HEK293 (cell line): ENCODE measurements around the gene POLR1E.

Source experiments
- BCL11A ChIP-seq: fragments of 450-650 bp; formaldehyde crosslinking; IDR thresholded peaks from 2 replicates; pipeline ENCODE4 v1.5.1; 2016; ENCODE audit warnings: low read depth, missing biosample characterization, missing genetic modification characterization
- RBAK ChIP-seq: fragments of 450-650 bp; formaldehyde crosslinking; IDR thresholded peaks from 2 replicates; pipeline ENCODE4 v1.5.1; 2016; ENCODE audit warnings: missing biosample characterization, missing genetic modification characterization
- ZNF133 ChIP-seq: fragments of 450-650 bp; formaldehyde crosslinking; IDR thresholded peaks from 2 replicates; pipeline ENCODE4 v1.5.1; 2016; ENCODE audit warnings: missing biosample characterization, missing genetic modification characterization
- ZNF174 ChIP-seq: fragments of 450-650 bp; formaldehyde crosslinking; IDR thresholded peaks from 2 replicates; pipeline ENCODE4 v1.5.0; 2017; ENCODE audit warnings: missing biosample characterization, mild to moderate bottlenecking, missing genetic modification characterization
- ZNF654 ChIP-seq: fragments of 450-650 bp; formaldehyde crosslinking; IDR thresholded peaks from 2 replicates; pipeline ENCODE4 v1.5.1; 2016; ENCODE audit warnings: low read depth, missing biosample characterization, missing genetic modification characterization
- ZNF747 ChIP-seq: fragments of 450-650 bp; formaldehyde crosslinking; IDR thresholded peaks from 2 replicates; pipeline ENCODE4 v1.5.1; 2016; ENCODE audit warnings: missing biosample characterization, missing genetic modification characterization
- TF ChIP-seq, protein P1 (sequence below): fragments of 450-650 bp; formaldehyde crosslinking; IDR thresholded peaks from 2 replicates; pipeline ENCODE4 v1.5.1; 2016; ENCODE audit warnings: missing biosample characterization, missing genetic modification characterization
- TF ChIP-seq, protein P2 (sequence below): fragments of 450-650 bp; formaldehyde crosslinking; IDR thresholded peaks from 2 replicates; pipeline ENCODE4 v1.5.1; 2016; ENCODE audit warnings: missing biosample characterization, missing genetic modification characterization
- TF ChIP-seq, protein P3 (sequence below): sonication (generic); formaldehyde crosslinking; IDR thresholded peaks from 2 replicates; pipeline ENCODE4 v1.8.1; 2022; ENCODE audit warnings: mild to moderate bottlenecking, moderate library complexity, missing genetic modification reagents
- TF ChIP-seq, protein P4 (sequence below): fragments of 450-650 bp; formaldehyde crosslinking; IDR thresholded peaks from 2 replicates; pipeline ENCODE4 v1.5.1; 2016; ENCODE audit warnings: missing biosample characterization, missing genetic modification characterization
- TF ChIP-seq, protein P5 (sequence below): fragments of 450-650 bp; formaldehyde crosslinking; IDR thresholded peaks from 2 replicates; pipeline ENCODE4 v1.5.1; 2016; ENCODE audit warnings: missing biosample characterization, missing genetic modification characterization
- TF ChIP-seq, protein P6 (sequence below): fragments of 450-650 bp; formaldehyde crosslinking; IDR thresholded peaks from 2 replicates; pipeline ENCODE4 v1.5.1; 2016; ENCODE audit warnings: missing biosample characterization, missing genetic modification characterization
- TF ChIP-seq, protein P7 (sequence below): fragments of 450-650 bp; formaldehyde crosslinking; IDR thresholded peaks from 2 replicates; pipeline ENCODE4 v1.5.1; 2016; ENCODE audit warnings: missing biosample characterization, missing genetic modification characterization, low read depth

DNA sequence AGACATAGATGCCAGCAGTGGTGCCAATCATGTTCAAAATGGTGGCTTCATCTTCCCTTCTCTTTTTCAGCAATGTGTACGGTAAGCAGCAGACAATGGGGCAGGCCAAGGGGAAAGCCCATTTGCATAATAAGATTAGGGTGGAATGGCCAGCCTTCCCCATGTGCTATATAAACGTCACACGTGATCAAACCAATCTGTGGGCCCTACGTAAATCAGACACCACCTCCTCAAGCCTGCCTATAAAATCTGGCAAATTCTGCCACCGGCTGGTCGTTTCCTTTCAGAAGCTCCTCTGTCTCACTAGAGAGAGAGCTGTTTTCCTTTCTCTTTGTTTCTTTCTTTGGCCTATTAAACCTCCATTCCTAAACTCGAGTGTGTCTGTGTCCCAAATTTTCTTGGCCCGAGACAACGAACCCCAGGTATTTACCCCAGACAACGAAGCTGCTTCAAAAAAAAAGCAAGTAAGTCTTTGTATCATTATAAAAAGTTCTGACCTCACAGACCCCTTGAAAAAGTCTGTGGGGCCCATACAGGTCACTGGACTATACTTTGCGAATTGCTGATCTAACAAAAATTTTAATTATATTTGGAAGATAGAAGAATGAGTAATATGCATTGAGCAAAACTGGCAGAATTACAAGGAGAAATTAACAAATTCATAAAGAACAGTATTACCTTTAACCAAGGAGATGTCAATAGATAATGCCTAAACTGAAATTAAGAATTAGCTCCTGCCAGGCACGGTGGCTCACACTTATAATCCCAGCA is 35.7 kb upstream of the POLR1E start:
- TF ChIP-seq, protein P1, sequence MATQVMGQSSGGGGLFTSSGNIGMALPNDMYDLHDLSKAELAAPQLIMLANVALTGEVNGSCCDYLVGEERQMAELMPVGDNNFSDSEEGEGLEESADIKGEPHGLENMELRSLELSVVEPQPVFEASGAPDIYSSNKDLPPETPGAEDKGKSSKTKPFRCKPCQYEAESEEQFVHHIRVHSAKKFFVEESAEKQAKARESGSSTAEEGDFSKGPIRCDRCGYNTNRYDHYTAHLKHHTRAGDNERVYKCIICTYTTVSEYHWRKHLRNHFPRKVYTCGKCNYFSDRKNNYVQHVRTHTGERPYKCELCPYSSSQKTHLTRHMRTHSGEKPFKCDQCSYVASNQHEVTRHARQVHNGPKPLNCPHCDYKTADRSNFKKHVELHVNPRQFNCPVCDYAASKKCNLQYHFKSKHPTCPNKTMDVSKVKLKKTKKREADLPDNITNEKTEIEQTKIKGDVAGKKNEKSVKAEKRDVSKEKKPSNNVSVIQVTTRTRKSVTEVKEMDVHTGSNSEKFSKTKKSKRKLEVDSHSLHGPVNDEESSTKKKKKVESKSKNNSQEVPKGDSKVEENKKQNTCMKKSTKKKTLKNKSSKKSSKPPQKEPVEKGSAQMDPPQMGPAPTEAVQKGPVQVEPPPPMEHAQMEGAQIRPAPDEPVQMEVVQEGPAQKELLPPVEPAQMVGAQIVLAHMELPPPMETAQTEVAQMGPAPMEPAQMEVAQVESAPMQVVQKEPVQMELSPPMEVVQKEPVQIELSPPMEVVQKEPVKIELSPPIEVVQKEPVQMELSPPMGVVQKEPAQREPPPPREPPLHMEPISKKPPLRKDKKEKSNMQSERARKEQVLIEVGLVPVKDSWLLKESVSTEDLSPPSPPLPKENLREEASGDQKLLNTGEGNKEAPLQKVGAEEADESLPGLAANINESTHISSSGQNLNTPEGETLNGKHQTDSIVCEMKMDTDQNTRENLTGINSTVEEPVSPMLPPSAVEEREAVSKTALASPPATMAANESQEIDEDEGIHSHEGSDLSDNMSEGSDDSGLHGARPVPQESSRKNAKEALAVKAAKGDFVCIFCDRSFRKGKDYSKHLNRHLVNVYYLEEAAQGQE (tag by site-specific recombination), result no peak
- TF ChIP-seq, protein P2, sequence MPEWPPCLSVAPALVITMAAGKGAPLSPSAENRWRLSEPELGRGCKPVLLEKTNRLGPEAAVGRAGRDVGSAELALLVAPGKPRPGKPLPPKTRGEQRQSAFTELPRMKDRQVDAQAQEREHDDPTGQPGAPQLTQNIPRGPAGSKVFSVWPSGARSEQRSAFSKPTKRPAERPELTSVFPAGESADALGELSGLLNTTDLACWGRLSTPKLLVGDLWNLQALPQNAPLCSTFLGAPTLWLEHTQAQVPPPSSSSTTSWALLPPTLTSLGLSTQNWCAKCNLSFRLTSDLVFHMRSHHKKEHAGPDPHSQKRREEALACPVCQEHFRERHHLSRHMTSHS (tag by site-specific recombination), result no peak
- TF ChIP-seq BCL11A (tag by site-specific recombination) (no peak), ZNF654 (tag by site-specific recombination) (no peak), ZNF133 (tag by site-specific recombination) (no peak), RBAK (no peak), ZNF747 (tag by site-specific recombination) (no peak), ZNF174 (tag by site-specific recombination) (no peak)
- TF ChIP-seq, protein P3, sequence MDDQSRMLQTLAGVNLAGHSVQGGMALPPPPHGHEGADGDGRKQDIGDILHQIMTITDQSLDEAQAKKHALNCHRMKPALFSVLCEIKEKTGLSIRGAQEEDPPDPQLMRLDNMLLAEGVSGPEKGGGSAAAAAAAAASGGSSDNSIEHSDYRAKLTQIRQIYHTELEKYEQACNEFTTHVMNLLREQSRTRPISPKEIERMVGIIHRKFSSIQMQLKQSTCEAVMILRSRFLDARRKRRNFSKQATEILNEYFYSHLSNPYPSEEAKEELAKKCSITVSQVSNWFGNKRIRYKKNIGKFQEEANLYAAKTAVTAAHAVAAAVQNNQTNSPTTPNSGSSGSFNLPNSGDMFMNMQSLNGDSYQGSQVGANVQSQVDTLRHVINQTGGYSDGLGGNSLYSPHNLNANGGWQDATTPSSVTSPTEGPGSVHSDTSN, result no peak
- TF ChIP-seq, protein P4, sequence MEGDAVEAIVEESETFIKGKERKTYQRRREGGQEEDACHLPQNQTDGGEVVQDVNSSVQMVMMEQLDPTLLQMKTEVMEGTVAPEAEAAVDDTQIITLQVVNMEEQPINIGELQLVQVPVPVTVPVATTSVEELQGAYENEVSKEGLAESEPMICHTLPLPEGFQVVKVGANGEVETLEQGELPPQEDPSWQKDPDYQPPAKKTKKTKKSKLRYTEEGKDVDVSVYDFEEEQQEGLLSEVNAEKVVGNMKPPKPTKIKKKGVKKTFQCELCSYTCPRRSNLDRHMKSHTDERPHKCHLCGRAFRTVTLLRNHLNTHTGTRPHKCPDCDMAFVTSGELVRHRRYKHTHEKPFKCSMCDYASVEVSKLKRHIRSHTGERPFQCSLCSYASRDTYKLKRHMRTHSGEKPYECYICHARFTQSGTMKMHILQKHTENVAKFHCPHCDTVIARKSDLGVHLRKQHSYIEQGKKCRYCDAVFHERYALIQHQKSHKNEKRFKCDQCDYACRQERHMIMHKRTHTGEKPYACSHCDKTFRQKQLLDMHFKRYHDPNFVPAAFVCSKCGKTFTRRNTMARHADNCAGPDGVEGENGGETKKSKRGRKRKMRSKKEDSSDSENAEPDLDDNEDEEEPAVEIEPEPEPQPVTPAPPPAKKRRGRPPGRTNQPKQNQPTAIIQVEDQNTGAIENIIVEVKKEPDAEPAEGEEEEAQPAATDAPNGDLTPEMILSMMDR (tag by site-specific recombination), result no peak
- TF ChIP-seq, protein P5, sequence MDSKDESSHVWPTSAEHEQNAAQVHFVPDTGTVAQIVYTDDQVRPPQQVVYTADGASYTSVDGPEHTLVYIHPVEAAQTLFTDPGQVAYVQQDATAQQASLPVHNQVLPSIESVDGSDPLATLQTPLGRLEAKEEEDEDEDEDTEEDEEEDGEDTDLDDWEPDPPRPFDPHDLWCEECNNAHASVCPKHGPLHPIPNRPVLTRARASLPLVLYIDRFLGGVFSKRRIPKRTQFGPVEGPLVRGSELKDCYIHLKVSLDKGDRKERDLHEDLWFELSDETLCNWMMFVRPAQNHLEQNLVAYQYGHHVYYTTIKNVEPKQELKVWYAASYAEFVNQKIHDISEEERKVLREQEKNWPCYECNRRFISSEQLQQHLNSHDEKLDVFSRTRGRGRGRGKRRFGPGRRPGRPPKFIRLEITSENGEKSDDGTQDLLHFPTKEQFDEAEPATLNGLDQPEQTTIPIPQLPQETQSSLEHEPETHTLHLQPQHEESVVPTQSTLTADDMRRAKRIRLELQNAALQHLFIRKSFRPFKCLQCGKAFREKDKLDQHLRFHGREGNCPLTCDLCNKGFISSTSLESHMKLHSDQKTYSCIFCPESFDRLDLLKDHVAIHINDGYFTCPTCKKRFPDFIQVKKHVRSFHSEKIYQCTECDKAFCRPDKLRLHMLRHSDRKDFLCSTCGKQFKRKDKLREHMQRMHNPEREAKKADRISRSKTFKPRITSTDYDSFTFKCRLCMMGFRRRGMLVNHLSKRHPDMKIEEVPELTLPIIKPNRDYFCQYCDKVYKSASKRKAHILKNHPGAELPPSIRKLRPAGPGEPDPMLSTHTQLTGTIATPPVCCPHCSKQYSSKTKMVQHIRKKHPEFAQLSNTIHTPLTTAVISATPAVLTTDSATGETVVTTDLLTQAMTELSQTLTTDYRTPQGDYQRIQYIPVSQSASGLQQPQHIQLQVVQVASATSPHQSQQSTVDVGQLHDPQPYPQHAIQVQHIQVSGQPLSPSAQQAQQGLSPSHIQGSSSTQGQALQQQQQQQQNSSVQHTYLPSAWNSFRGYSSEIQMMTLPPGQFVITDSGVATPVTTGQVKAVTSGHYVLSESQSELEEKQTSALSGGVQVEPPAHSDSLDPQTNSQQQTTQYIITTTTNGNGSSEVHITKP (tag by site-specific recombination), result no peak
- TF ChIP-seq, protein P6, sequence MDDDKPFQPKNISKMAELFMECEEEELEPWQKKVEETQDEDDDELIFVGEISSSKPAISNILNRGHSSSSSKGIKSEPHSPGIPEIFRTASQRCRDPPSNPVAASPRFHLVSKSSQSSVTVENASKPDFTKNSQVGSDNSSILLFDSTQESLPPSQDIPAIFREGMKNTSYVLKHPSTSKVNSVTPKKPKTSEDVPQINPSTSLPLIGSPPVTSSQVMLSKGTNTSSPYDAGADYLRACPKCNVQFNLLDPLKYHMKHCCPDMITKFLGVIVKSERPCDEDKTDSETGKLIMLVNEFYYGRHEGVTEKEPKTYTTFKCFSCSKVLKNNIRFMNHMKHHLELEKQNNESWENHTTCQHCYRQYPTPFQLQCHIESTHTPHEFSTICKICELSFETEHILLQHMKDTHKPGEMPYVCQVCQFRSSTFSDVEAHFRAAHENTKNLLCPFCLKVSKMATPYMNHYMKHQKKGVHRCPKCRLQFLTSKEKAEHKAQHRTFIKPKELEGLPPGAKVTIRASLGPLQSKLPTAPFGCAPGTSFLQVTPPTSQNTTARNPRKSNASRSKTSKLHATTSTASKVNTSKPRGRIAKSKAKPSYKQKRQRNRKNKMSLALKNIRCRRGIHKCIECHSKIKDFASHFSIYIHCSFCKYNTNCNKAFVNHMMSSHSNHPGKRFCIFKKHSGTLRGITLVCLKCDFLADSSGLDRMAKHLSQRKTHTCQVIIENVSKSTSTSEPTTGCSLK, result no peak
- TF ChIP-seq, protein P7, sequence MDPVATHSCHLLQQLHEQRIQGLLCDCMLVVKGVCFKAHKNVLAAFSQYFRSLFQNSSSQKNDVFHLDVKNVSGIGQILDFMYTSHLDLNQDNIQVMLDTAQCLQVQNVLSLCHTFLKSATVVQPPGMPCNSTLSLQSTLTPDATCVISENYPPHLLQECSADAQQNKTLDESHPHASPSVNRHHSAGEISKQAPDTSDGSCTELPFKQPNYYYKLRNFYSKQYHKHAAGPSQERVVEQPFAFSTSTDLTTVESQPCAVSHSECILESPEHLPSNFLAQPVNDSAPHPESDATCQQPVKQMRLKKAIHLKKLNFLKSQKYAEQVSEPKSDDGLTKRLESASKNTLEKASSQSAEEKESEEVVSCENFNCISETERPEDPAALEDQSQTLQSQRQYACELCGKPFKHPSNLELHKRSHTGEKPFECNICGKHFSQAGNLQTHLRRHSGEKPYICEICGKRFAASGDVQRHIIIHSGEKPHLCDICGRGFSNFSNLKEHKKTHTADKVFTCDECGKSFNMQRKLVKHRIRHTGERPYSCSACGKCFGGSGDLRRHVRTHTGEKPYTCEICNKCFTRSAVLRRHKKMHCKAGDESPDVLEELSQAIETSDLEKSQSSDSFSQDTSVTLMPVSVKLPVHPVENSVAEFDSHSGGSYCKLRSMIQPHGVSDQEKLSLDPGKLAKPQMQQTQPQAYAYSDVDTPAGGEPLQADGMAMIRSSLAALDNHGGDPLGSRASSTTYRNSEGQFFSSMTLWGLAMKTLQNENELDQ (tag by site-specific recombination), result no peak
